ENCODE data around the gene MSL3B.

The MSL3B gene

GRCh38 chr2:233821196-233821595 is 47.0 kb downstream of the MSL3B start:
- Histone ChIP-seq H3K4me1 (ENCODE audit: control insufficient read depth, insufficient read depth, low read length) (no peaks in the 10 kb centered on the region), H3K9ac (ENCODE audit: low read depth, low read length) (no peak overlapping the region), H3K27me3 (ENCODE audit: control insufficient read depth, insufficient read depth, low read length) (peaks cover 13% of the 10 kb centered on the region), H3K4me3 (ENCODE audit: low read length) (no peak overlapping the region), H3K36me3 (ENCODE audit: insufficient read depth, low read length) (no peaks in the 10 kb centered on the region), H3K9me3 (replicated peaks; ENCODE audit: low read length) (no peaks in the 10 kb centered on the region), H3K4me2 (ENCODE audit: low read length) (no peak overlapping the region)

GRCh38 chr2:233820774-233821105 is 47.4 kb downstream of the MSL3B start:
- Histone ChIP-seq H3K36me3 (ENCODE audit: insufficient read depth, low read length) (no peaks in the 10 kb centered on the region), H3K27me3 (ENCODE audit: control insufficient read depth, insufficient read depth, low read length) (peaks cover 18% of the 10 kb centered on the region), H3K9ac (ENCODE audit: low read depth, low read length) (no peak overlapping the region), H3K9me3 (replicated peaks; ENCODE audit: low read length) (no peaks in the 10 kb centered on the region), H3K4me1 (ENCODE audit: control insufficient read depth, insufficient read depth, low read length) (no peaks in the 10 kb centered on the region), H3K4me2 (ENCODE audit: low read length) (no peak overlapping the region), H3K4me3 (ENCODE audit: low read length) (no peak overlapping the region)

GRCh38 chr2:233819884-233820773 is 48.1 kb downstream of the MSL3B start:
- H3K36me3 ChIP-seq (ENCODE audit: insufficient read depth, low read length) = no peaks in the 10 kb centered on the region
- H3K9ac ChIP-seq (ENCODE audit: low read depth, low read length) = no peak overlapping the region
- H3K4me3 ChIP-seq (ENCODE audit: low read length) = no peak overlapping the region
- no peaks in the 10 kb centered on the region for H3K4me1 ChIP-seq (ENCODE audit: control insufficient read depth, insufficient read depth, low read length)
- no peaks in the 10 kb centered on the region for H3K9me3 ChIP-seq (replicated peaks; ENCODE audit: low read length)
- peaks cover 24% of the 10 kb centered on the region for H3K27me3 ChIP-seq (ENCODE audit: control insufficient read depth, insufficient read depth, low read length)
- H3K4me2 ChIP-seq (ENCODE audit: low read length) = no peak overlapping the region

- Histone ChIP-seq H3K9ac (ENCODE audit: low read depth, low read length) (no peak overlapping the region), H3K27me3 (ENCODE audit: control insufficient read depth, insufficient read depth, low read length) (peaks cover 25% of the 10 kb centered on the region)
These were observed 49.3 kb downstream of the MSL3B start for GRCh38 chr2:233818639-233819621.

GRCh38 chr2:233817995-233818638 is 50.1 kb downstream of the MSL3B start:
- H3K4me3 ChIP-seq (ENCODE audit: low read length) = no peak overlapping the region
- H3K9ac ChIP-seq (ENCODE audit: low read depth, low read length) = no peak overlapping the region
- H3K27me3 ChIP-seq (ENCODE audit: control insufficient read depth, insufficient read depth, low read length) = peaks cover 25% of the 10 kb centered on the region
- H3K4me2 ChIP-seq (ENCODE audit: low read length) = no peak overlapping the region
- no peaks in the 10 kb centered on the region for H3K4me1 ChIP-seq (ENCODE audit: control insufficient read depth, insufficient read depth, low read length)
- H3K36me3 ChIP-seq (ENCODE audit: insufficient read depth, low read length) = no peaks in the 10 kb centered on the region
- H3K9me3 ChIP-seq (replicated peaks; ENCODE audit: low read length) = no peaks in the 10 kb centered on the region

More at GRCh38 chr2:233818639-233819621, 49.3 kb downstream of the MSL3B start:
- no peaks in the 10 kb centered on the region for H3K9me3 ChIP-seq (replicated peaks; ENCODE audit: low read length)
- no peak overlapping the region for H3K4me2 ChIP-seq (ENCODE audit: low read length)
- no peak overlapping the region for H3K4me3 ChIP-seq (ENCODE audit: low read length)
- H3K36me3 ChIP-seq (ENCODE audit: insufficient read depth, low read length) = no peaks in the 10 kb centered on the region
- no peaks in the 10 kb centered on the region for H3K4me1 ChIP-seq (ENCODE audit: control insufficient read depth, insufficient read depth, low read length)

- no peaks in the 10 kb centered on the region for H3K4me1 ChIP-seq (ENCODE audit: control insufficient read depth, insufficient read depth, low read length)
- H3K4me3 ChIP-seq (ENCODE audit: low read length) = no peak overlapping the region
- H3K36me3 ChIP-seq (ENCODE audit: insufficient read depth, low read length) = no peaks in the 10 kb centered on the region
- H3K9ac ChIP-seq (ENCODE audit: low read depth, low read length) = no peak overlapping the region
- H3K9me3 ChIP-seq (replicated peaks; ENCODE audit: low read length) = no peaks in the 10 kb centered on the region
- no peak overlapping the region for H3K4me2 ChIP-seq (ENCODE audit: low read length)
- H3K27me3 ChIP-seq (ENCODE audit: control insufficient read depth, insufficient read depth, low read length) = peaks cover 25% of the 10 kb centered on the region
These were observed 50.8 kb downstream of the MSL3B start for GRCh38 chr2:233817361-233817911.

- Histone ChIP-seq H3K9me3 (replicated peaks; ENCODE audit: low read length) (no peaks in the 10 kb centered on the region), H3K9ac (ENCODE audit: low read depth, low read length) (no peak overlapping the region), H3K27me3 (ENCODE audit: control insufficient read depth, insufficient read depth, low read length) (peaks cover 25% of the 10 kb centered on the region), H3K4me3 (ENCODE audit: low read length) (no peak overlapping the region), H3K4me2 (ENCODE audit: low read length) (no peak overlapping the region), H3K36me3 (ENCODE audit: insufficient read depth, low read length) (no peaks in the 10 kb centered on the region), H3K4me1 (ENCODE audit: control insufficient read depth, insufficient read depth, low read length) (no peaks in the 10 kb centered on the region)
These were observed 51.4 kb downstream of the MSL3B start for GRCh38 chr2:233816771-233817170.

- Histone ChIP-seq H3K4me1 (ENCODE audit: control insufficient read depth, insufficient read depth, low read length) (no peaks in the 10 kb centered on the region), H3K9me3 (replicated peaks; ENCODE audit: low read length) (no peaks in the 10 kb centered on the region), H3K27me3 (ENCODE audit: control insufficient read depth, insufficient read depth, low read length) (peaks cover 23% of the 10 kb centered on the region), H3K36me3 (ENCODE audit: insufficient read depth, low read length) (no peaks in the 10 kb centered on the region), H3K4me3 (ENCODE audit: low read length) (no peak overlapping the region), H3K4me2 (ENCODE audit: low read length) (no peak overlapping the region), H3K9ac (ENCODE audit: low read depth, low read length) (no peak overlapping the region)
These were observed 51.9 kb downstream of the MSL3B start for GRCh38 chr2:233816334-233816733.

- Histone ChIP-seq H3K9ac (ENCODE audit: low read depth, low read length) (no peak overlapping the region), H3K9me3 (replicated peaks; ENCODE audit: low read length) (no peaks in the 10 kb centered on the region), H3K36me3 (ENCODE audit: insufficient read depth, low read length) (no peaks in the 10 kb centered on the region), H3K27me3 (ENCODE audit: control insufficient read depth, insufficient read depth, low read length) (peaks cover 20% of the 10 kb centered on the region), H3K4me2 (ENCODE audit: low read length) (no peak overlapping the region), H3K4me1 (ENCODE audit: control insufficient read depth, insufficient read depth, low read length) (no peaks in the 10 kb centered on the region), H3K4me3 (ENCODE audit: low read length) (no peak overlapping the region)
These were observed 52.3 kb downstream of the MSL3B start for GRCh38 chr2:233815861-233816260.

Data from skeletal muscle satellite cell (primary cell).